ENCODE data around the gene R3HDM4.

R3HDM4 gene

GRCh38 chr19:929203-929890 lies 16.3 kb upstream of the R3HDM4 start:
- DNase-seq = no peak

GRCh38 chr19:928471-929202 lies 15.6 kb upstream of the R3HDM4 start:
- no peak for DNase-seq

DNA sequence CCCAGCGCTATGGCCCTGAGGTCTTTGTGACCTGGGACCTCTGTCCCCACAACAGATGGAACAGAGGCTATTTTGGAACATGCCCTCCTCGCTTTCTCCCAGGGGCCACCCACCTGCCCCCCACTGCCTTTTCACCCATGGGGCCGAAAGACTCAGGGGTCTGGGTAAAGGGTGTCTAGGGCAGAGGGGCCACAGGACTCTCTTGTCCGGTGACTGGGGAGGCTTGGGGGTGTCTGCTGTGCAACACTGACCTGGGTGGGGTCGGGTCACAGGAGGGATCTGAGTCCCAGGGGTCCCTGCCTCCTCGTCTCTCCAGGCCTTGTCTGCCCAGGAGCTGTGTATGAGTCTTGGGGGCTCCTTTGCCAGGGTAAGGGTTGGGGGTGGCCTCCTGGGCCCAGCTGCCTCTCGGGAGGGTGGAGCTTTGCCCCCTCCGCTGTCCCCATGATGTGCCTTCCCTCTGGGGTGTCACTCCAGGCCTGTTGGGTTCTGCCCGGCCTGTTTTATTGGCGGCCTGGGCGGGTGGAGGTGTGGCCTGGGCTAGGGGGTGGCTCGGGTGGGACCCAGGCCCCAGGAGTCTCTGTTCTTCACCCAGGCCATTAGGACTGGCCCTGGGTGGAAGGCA lies 14.9 kb upstream of the R3HDM4 start:
- DNase-seq = no peak

DNA sequence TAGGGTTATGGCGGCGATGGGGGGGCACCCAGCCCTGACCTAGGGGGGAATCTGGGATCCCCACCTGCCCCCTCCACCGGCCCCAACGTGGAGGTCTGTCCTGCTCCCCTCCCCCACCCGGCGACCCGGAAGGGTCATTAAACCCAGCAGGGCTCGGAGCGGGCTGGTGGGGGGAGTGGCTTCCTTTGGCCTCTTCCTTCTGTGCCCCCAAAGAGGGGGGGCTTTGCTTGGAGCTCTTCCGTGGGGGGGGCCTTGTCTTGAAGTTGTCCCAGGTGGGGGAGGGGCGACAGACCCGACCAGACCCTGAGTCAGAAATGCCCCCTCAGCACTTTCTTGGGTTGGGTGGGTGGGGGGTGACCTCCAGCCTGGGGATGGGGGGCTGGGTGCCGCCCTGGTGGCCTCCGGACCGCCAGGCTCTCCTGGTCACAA lies 14.3 kb upstream of the R3HDM4 start:
- no peak for DNase-seq

DNA sequence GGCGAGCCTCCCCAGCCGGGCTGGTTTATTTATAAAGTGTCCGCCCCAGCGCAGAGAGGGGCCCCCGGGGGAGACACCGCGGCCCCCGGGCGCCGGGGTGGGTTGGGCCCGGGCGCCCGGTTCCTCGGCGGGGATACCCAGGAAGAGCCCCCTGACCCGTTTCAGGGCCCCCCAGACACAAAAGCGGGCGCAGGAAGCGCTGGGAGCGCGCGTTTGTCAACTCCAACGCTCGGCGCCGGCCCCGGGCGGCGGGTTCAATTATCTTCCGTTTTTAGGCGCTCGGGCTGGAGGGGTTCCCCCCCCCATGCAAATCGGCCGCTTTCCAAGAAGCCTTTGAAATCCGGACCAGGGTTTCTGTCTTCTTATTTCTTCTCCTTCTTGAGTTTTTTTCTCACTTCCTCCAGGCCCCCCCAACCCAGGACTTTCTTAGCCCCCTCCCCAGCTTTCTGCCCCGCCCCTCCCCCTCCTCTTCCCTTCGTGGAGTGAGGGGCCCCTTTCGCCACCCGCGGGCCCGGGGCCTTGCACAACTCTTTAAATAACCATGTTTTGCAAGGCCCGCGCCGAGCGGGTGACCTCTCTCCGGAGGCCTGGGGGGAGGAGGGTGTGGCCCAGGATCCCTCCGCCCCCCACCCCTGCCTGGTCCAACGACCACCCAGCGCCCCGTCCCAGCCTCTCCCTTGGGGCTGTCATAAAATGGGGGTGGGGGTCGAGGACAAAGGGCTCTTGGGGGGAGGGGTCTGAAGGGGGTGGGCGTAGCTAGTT lies 13.8 kb upstream of the R3HDM4 start:
- peak; percentile 67 for DNase-seq

GRCh38 chr19:926323-926588 lies 13.2 kb upstream of the R3HDM4 start:
- no peak for DNase-seq

- peak; percentile 87 for DNase-seq
Observed at GRCh38 chr19:925526-926322, 12.7 kb upstream of the R3HDM4 start, which contains the start of gene ARID3A. TSS of gene ARID3A (plus strand) at chr19:926035. CDS start at chr19:929529, 3,494 bp downstream.

GRCh38 chr19:925087-925525 lies 12.1 kb upstream of the R3HDM4 start:
- DNase-seq = peak; percentile 87

DNA sequence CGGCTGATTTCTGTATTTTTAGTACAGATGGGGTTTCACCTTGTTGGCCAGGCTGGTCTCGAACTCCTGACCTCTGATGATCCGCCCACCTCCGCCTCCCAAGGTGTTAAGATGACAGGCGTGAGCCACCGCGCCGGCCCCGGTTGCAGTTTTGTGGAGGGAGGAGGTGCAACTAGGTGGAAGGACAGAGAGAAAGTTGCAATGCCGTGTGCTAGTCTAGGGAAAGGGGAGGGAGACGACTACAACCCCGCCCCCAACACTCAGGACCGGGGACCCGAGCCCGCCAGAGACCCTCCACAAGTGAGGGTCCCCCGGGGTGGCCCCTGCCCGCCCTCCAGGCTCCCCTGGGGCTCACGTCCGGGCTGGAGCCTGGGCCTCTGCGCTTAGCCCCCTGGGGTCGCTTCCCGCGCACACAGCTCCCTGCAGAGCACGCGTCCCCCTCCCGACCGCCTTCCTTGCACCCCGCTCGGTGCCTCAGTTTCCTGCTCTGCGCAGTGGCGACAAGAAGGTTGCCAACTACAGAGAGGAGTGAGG lies 11.6 kb upstream of the R3HDM4 start:
- peak; percentile 45 for DNase-seq

DNA sequence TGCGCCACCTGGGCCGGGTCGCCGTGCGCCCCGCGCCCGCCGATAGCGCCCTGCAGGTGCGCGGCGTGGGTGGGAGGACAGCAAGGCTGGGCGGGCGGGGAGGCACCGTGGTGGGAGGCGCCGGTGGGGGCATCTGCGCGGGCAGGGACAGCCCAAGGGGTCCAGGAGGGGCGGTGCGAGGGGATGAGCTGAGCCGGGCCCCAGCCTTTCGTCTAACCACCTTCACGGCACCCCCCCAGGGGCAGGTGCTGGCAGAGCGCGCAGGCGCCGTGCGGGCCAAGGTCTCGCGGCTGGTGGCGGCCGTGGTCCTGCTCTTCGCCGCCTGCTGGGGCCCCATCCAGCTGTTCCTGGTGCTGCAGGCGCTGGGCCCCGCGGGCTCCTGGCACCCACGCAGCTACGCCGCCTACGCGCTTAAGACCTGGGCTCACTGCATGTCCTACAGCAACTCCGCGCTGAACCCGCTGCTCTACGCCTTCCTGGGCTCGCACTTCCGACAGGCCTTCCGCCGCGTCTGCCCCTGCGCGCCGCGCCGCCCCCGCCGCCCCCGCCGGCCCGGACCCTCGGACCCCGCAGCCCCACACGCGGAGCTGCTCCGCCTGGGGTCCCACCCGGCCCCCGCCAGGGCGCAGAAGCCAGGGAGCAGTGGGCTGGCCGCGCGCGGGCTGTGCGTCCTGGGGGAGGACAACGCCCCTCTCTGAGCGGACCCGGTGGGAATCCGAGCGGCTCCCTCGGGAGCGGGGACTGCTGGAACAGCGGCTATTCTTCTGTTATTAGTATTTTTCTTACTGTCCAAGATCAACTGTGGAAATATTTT lies 7.2 kb upstream of the R3HDM4 start:
- DNase-seq = peak; percentile 92

DNA sequence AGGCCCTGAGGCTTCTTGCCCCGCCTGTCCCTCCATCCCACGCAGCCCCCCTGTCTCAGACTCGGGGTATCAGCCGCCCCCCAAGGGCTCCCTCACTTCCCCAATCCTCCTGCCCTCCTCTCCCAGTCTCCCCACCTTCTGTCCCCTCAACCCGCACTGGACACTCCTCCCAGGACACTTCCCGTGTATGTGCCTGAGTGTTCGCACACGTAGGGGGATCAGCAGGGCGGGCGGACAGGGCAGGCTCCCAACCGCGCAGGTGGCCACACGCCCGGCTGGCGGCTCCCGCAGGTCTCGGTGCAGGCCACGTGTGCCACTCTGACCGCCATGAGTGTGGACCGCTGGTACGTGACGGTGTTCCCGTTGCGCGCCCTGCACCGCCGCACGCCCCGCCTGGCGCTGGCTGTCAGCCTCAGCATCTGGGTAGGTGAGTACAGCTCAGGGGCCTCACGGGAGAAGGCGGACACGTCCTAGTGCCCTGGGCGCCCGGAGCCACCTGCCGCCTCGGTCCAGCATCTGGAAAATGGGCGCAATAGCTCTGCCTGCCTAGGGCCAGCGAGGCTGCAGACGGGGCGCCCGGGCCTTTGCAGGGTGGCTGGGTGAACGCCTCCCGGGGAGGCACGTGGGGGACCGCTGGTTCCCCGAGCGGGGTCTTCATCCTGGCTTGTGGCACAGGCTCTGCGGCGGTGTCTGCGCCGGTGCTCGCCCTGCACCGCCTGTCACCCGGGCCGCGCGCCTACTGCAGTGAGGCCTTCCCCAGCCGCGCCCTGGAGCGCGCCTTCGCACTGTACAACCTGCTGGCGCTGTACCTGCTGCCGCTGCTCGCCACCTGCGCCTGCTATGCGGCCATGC lies 6.4 kb upstream of the R3HDM4 start:
- DNase-seq = peak; percentile 92

DNA sequence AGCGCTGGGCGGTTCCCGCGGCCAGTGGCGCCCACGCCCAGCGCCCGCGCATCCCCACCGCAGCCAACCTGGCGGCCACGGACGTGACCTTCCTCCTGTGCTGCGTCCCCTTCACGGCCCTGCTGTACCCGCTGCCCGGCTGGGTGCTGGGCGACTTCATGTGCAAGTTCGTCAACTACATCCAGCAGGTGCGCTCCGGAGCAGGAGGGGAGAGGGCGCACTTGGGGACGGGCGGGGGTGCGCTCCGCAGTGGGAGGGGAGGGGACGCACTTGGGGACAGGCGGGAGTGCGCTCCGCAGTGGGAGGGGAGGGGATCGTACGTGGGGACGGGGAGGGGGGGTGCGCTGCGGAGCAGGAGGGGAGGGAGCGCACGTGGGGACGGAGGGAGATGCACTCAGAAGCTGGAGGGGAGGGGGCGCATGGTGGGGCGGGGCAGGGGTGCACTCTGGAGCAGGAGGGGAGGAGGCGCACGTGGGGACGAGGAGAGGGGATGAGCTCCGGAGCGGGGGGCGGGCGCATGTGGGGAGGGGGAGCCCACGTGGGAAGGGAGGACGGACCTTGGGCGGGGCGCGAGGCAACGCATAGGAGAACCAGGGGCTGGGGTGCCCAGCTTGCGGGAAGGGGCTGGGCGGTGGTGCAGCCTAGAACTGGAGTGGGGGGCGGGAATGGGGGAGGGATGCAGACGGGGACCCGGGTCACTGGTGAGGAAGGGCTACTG lies 5.6 kb upstream of the R3HDM4 start:
- peak; percentile 84 for DNase-seq

- no peak for DNase-seq
Observed at GRCh38 chr19:918152-918437, 5.1 kb upstream of the R3HDM4 start.

DNA sequence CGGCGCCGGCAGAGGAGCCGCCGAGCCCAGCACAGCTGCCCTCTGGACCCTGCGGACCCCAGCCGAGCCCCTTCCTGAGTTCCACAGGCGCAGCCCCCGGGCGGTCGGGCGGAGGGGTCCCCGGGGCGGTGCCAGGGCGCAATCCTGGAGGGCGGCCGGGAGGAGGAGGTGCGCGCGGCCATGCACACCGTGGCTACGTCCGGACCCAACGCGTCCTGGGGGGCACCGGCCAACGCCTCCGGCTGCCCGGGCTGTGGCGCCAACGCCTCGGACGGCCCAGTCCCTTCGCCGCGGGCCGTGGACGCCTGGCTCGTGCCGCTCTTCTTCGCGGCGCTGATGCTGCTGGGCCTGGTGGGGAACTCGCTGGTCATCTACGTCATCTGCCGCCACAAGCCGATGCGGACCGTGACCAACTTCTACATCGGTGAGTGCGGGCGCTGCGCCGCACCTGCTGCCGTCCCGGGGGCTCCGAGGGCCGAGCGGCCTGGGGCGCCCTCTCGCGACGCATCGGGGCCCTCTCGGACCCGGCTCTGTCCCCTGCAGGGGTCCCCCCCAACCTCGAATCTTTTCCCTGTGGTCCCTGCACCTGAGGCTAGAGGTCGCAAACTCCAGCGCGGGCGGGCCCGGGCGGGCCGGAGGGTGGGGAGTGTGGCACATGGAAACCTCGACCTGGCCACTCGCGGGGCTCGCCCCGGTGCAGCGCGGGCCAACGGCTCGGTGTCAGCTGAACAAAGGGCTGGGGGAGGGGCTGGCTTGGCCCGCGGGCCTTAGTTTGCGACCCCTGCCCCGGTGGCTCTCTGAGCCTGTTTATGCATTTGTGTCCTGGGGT lies 4.5 kb upstream of the R3HDM4 start, which contains the start of gene KISS1R:
KISS1R (plus strand) TSS at position 11 of the 829 bp plus-strand sequence; CDS start at position 181, 170 bp downstream.
- DNase-seq = peak; percentile 88

DNA sequence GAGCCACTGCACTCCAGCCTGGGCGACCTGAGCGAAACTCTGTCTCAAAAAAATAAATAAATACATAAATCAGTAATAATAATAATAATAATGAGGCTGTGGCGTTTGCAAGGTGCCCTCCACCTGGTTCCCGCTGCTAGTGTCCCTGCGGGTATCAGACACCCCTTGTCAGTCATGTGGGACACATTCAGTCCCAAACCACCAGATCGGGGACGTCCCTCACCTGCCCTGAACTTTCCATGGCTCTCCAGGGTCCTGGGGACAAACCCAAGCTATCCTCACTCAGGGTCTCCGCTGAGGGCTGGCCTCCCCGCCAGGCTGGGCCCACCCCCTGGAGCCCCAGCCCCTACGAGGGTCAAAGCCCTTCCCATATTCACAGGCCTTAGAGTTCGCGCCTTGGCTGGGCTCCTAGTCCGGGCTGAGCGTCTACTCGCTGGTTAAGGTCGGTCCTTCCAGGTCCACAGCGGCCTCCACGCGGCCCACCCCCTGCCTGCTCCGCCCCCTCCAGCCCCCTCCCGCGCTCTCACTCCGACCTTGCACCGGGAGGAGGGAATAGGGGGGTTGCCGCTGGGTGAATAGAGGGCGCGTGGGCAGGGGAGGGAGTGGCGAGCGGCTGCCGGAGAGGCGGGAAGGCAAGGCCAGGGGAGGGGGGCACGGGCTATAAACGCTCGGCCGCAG lies 3.8 kb upstream of the R3HDM4 start:
- DNase-seq = peak; percentile 59

GRCh38 chr19:912181-913079 lies 589 bp downstream of the R3HDM4 start:
- no peak for DNase-seq

All from DMS53 (cell line).